ENCODE results near the gene SLC22A23. TPM values are rescaled to one million over a fixed set of nuclear protein-coding genes. Genes with fewer than 3 reads are reported as not detected.

Gene SLC22A23
- total RNA-seq, 2 experiments from 2014 or later = not detected

- Histone ChIP-seq H3K4me2 (ENCODE audit: low read length) (no peak overlapping the region), H2AFZ (ENCODE audit: low read length) (no peak overlapping the region), H3K4me1 (ENCODE audit: insufficient read depth, low read length, poor library complexity, severe bottlenecking) (no peaks in the 10 kb centered on the region), H3K79me2 (ENCODE audit: insufficient read depth, low read depth, low read length) (no peaks in the 10 kb centered on the region), H3K4me3 (ENCODE audit: low read depth, low read length, poor library complexity, severe bottlenecking) (no peak overlapping the region), H3K9me2 (ENCODE audit: insufficient read depth, low read length) (no peaks in the 10 kb centered on the region), H3K36me3 (ENCODE audit: insufficient read depth, low read length) (no peaks in the 10 kb centered on the region), H3K27ac (ENCODE audit: low read depth, low read length, poor library complexity, severe bottlenecking) (no peak overlapping the region), H3K9me3 (ENCODE audit: low read length) (no peaks in the 10 kb centered on the region), H4K20me1 (ENCODE audit: insufficient read depth, low read length) (no peaks in the 10 kb centered on the region)
- intact Hi-C loops (cut with micrococcal nuclease; ENCODE audit: unreplicated experiment) = no loop called here
- ChIA-PET CTCF (ENCODE audit: unreplicated experiment) (no interaction called here), POLR2A (interaction anchor here (1.0 to 1.2 kb wide), 2 partner anchors 9 to 31 kb away, joined by 3 to 4 read pairs; no protein-coding TSS in a partner anchor)
- BruUV-seq (replicated peaks) = no TSS peak
- DNase-seq (ENCODE audit: low spot score) = no peak
- no peak for TF ChIP-seq CTCF (conservative IDR thresholded peaks at IDR 0.05; ENCODE audit: low read length)
Measured at GRCh38 chr6:3290931-3291211, 166.0 kb downstream of the SLC22A23 start.

GRCh38 chr6:3290149-3290930 lies 166.5 kb downstream of the SLC22A23 start:
- DNase-seq (ENCODE audit: low spot score) = no peak
- Histone ChIP-seq H3K9me3 (ENCODE audit: low read length) (no peaks in the 10 kb centered on the region), H2AFZ (ENCODE audit: low read length) (no peak overlapping the region), H4K20me1 (ENCODE audit: insufficient read depth, low read length) (no peaks in the 10 kb centered on the region), H3K36me3 (ENCODE audit: insufficient read depth, low read length) (no peaks in the 10 kb centered on the region), H3K79me2 (ENCODE audit: insufficient read depth, low read depth, low read length) (no peaks in the 10 kb centered on the region), H3K4me2 (ENCODE audit: low read length) (no peak overlapping the region), H3K9me2 (ENCODE audit: insufficient read depth, low read length) (no peaks in the 10 kb centered on the region), H3K4me3 (ENCODE audit: low read depth, low read length, poor library complexity, severe bottlenecking) (no peak overlapping the region), H3K4me1 (ENCODE audit: insufficient read depth, low read length, poor library complexity, severe bottlenecking) (no peaks in the 10 kb centered on the region), H3K27ac (ENCODE audit: low read depth, low read length, poor library complexity, severe bottlenecking) (no peak overlapping the region)
- POLR2A ChIA-PET = interaction anchor here (0.7 to 1.0 kb wide), 2 partner anchors 8 to 11 kb away, joined by 3 to 7 read pairs; no protein-coding TSS in a partner anchor
- CTCF ChIA-PET (ENCODE audit: unreplicated experiment) = no interaction called here
- TF ChIP-seq CTCF (conservative IDR thresholded peaks at IDR 0.05; ENCODE audit: low read length) = no peak
- intact Hi-C loops (cut with micrococcal nuclease; ENCODE audit: unreplicated experiment) = no loop called here
- BruUV-seq (replicated peaks) = no TSS peak

GRCh38 chr6:3289664-3290055 lies 167.2 kb downstream of the SLC22A23 start:
- CTCF ChIA-PET (ENCODE audit: unreplicated experiment) = no interaction called here
- H3K4me1 ChIP-seq (ENCODE audit: insufficient read depth, low read length, poor library complexity, severe bottlenecking) = no peaks in the 10 kb centered on the region
- H3K4me3 ChIP-seq (ENCODE audit: low read depth, low read length, poor library complexity, severe bottlenecking) = no peak overlapping the region
- H3K27ac ChIP-seq (ENCODE audit: low read depth, low read length, poor library complexity, severe bottlenecking) = no peak overlapping the region
- BruUV-seq (replicated peaks) = no TSS peak
- POLR2A ChIA-PET = interaction anchor here (0.7 kb wide), 1 partner anchor 10 kb away, joined by 7 read pairs; no protein-coding TSS in a partner anchor
- TF ChIP-seq CTCF (conservative IDR thresholded peaks at IDR 0.05; ENCODE audit: low read length) (no peak), EZH2phosphoT487 (IDR thresholded peaks at IDR 0.05; ENCODE audit: borderline replicate concordance, low read depth, low read length) (no peak)
- intact Hi-C loops (cut with micrococcal nuclease; ENCODE audit: unreplicated experiment) = no loop called here
- H2AFZ ChIP-seq (ENCODE audit: low read length) = no peak overlapping the region
- no peaks in the 10 kb centered on the region for H3K9me3 ChIP-seq (ENCODE audit: low read length)
- no peaks in the 10 kb centered on the region for H3K36me3 ChIP-seq (ENCODE audit: insufficient read depth, low read length)
- H4K20me1 ChIP-seq (ENCODE audit: insufficient read depth, low read length) = no peaks in the 10 kb centered on the region
- DNase-seq (ENCODE audit: low spot score) = no peak
- no peak overlapping the region for H3K4me2 ChIP-seq (ENCODE audit: low read length)
- H3K9me2 ChIP-seq (ENCODE audit: insufficient read depth, low read length) = no peaks in the 10 kb centered on the region
- H3K79me2 ChIP-seq (ENCODE audit: insufficient read depth, low read depth, low read length) = no peaks in the 10 kb centered on the region
